Activated CD4-positive, alpha-beta T cell treated with anti-CD3 and anti-CD28 coated beads, Interleukin-2, amount 10 ng/mL, durations not matched to agents 24 days and 14 days (primary cell): Measurements from ENCODE around the gene ETNK2. TPM values are rescaled to one million over a fixed set of nuclear protein-coding genes. Genes with fewer than 3 reads are reported as not detected.
"Not testable (repeated sequence)": the region's sequence is repeated elsewhere in the genome, so short reads cannot be mapped to it uniquely, and the experiment has no call there.

Experiments used
- DNase-seq: peaks from one replicate; pipeline ENCODE4 v3.0.0; 2022
- H3K27ac Mint-ChIP-seq: one replicate; pipeline ENCODE4 v1.8.0; 2022; ENCODE audit warnings: mild to moderate bottlenecking, mixed read lengths
- H3K27me3 Mint-ChIP-seq: one replicate; pipeline ENCODE4 v1.8.0; 2022; ENCODE audit warnings: mixed read lengths
- H3K36me3 Mint-ChIP-seq: one replicate; pipeline ENCODE4 v1.8.0; 2022; ENCODE audit warnings: low read depth, mild to moderate bottlenecking, mixed read lengths
- H3K4me1 Mint-ChIP-seq: one replicate; pipeline ENCODE4 v1.8.0; 2021; ENCODE audit warnings: mixed read lengths
- H3K4me3 Mint-ChIP-seq: one replicate; pipeline ENCODE4 v1.8.0; 2022; ENCODE audit warnings: mild to moderate bottlenecking, moderate library complexity, mixed read lengths
- H3K9me3 Mint-ChIP-seq: one replicate; pipeline ENCODE4 v1.8.0; 2021; ENCODE audit warnings: mixed read lengths
- intact Hi-C: fragments of 100-400 bp; cut with micrococcal nuclease; formaldehyde crosslinking; loops from one replicate; pipeline ENCODE4 v1.15.1; 2023
- total RNA-seq: library from RNA; stranded (reverse); gene quantifications from 2 replicates; pipeline ENCODE4 v1.2.3, GENCODE V29; 2022

Gene ETNK2
- total RNA-seq, 1 donor from 2014 or later: not detected

DNA sequence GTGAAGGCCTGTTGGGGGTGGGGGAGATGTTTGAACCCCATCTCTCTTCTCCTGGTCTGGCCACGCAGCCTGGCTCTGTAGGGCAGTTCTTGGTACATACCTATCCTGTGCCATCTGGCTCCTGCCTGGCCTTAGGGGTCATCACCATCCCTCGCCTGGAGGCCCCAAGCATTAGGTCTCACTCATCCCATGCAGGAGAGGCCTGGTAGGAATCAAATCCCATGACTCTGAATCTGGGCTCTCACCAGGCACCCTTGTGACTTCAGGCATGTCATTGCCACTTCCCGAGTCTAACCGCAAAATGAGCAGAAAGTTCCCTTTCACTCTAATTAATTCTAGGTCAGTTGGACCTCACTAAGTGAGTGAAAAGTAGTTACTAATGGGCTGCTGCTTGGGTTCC lies 37.2 kb downstream of the ETNK2 start:
- no peaks in the 10 kb centered on the region for H3K27me3 Mint-ChIP-seq
- no peaks in the 10 kb centered on the region for H3K4me1 Mint-ChIP-seq
- intact Hi-C loops: no loop called here
- no peak for DNase-seq
- no peak overlapping the region for H3K4me3 Mint-ChIP-seq
- no peaks in the 10 kb centered on the region for H3K9me3 Mint-ChIP-seq
- no peak overlapping the region for H3K27ac Mint-ChIP-seq
- no peaks in the 10 kb centered on the region for H3K36me3 Mint-ChIP-seq

DNA sequence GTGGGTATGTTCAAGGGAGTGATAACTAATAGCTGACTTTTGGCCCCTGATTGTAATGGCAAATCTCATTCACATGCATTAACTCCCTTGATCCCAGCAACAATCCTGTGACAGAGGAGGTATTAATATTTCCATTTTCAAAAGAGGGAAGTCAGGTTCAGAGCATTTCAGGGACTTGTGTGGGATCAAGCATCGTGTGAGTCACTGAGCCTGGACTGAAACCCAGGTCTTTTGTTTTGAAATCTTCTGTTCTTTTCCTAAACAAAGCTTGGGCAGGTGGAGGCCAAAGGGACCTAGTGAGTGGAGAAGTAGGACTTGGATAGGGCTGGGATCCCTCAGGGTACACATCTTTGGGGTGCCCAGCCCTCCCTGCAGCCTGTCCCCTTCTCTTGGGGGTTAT lies 37.9 kb downstream of the ETNK2 start:
- H3K9me3 Mint-ChIP-seq: no peaks in the 10 kb centered on the region
- no peaks in the 10 kb centered on the region for H3K36me3 Mint-ChIP-seq
- no peak for DNase-seq
- H3K4me3 Mint-ChIP-seq: no peak overlapping the region
- no peak overlapping the region for H3K27ac Mint-ChIP-seq
- H3K27me3 Mint-ChIP-seq: peaks cover 2% of the 10 kb centered on the region
- no peaks in the 10 kb centered on the region for H3K4me1 Mint-ChIP-seq
- intact Hi-C loops: no loop called here

DNA sequence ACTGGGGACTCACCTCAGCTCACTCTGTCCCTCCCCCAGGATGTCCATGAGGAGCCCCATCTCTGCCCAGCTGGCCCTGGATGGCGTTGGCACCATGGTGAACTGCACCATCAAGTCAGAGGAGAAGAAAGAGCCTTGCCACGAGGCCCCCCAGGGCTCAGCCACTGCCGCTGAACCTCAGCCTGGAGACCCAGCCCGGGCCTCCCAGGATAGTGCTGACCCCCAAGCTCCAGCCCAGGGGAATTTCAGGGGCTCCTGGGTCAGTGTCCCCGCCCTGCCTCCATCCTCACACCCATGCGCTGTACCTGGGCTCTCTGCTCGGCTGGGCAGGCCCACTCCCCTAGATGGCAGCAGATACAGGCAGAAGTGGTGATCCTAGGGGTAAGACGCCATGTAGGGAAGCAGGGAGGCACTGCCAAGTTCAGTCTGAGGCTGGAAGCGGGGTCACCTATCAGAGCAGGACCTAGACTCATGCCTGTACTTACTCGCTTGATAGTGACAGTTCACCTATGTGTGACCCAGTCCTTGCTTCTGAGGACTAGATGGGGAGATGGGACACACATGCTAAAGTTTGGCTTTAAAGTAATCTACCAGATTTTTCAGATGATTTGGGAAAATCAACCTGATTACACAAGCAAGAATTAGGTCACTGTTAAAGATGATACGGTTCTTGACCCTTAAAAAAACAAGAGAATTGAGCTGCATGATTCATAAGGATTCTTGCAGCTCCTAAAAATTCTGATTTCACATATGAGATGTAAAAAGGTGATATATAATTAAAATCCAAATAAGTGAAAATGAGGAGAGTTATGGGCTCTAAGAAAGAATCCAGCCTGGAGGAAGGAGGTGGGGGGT lies 38.7 kb downstream of the ETNK2 start:
- DNase-seq: no peak
- no peak overlapping the region for H3K27ac Mint-ChIP-seq
- H3K4me1 Mint-ChIP-seq: no peaks in the 10 kb centered on the region
- H3K36me3 Mint-ChIP-seq: no peaks in the 10 kb centered on the region
- H3K27me3 Mint-ChIP-seq: peaks cover 2% of the 10 kb centered on the region
- H3K4me3 Mint-ChIP-seq: no peak overlapping the region
- intact Hi-C loops: no loop called here
- H3K9me3 Mint-ChIP-seq: no peaks in the 10 kb centered on the region

DNA sequence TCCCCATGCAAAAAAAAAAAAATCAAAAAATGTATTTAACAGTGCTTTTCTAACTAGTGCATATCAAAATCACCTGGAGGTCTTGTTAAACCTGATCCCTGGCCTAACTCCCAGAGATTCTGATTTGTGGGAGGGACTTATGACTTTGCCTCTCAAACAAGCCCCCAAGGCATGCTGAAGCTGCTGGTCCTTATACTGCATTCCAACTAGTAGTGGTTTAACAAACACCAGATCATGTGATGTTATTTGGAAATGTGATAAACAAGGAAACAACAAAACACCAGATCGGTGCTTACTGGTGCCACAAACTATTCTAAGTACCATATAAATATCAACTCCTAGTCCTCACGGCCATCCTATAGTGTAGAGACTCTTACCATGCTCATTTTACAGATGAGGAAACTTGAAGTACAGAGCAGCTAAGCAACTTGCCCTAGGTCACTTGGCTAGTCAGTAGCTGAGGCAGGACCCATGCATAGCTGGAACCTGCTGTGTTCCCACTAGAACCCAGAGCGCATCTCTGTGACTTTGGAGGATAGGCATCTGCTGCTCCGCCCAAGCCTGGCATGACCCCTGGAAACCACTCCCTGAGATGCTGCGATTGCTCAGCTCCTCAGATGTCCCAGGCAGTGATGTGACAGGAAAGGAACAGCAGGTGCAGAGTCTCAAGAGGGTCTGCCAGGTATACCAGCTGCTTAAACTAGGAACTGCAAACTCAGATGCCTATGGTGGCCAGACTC lies 40.8 kb downstream of the ETNK2 start:
- no peaks in the 10 kb centered on the region for H3K36me3 Mint-ChIP-seq
- no peaks in the 10 kb centered on the region for H3K4me1 Mint-ChIP-seq
- no peak overlapping the region for H3K27ac Mint-ChIP-seq
- DNase-seq: no peak
- peaks cover 2% of the 10 kb centered on the region for H3K27me3 Mint-ChIP-seq
- no peaks in the 10 kb centered on the region for H3K9me3 Mint-ChIP-seq
- intact Hi-C loops: no loop called here
- no peak overlapping the region for H3K4me3 Mint-ChIP-seq

DNA sequence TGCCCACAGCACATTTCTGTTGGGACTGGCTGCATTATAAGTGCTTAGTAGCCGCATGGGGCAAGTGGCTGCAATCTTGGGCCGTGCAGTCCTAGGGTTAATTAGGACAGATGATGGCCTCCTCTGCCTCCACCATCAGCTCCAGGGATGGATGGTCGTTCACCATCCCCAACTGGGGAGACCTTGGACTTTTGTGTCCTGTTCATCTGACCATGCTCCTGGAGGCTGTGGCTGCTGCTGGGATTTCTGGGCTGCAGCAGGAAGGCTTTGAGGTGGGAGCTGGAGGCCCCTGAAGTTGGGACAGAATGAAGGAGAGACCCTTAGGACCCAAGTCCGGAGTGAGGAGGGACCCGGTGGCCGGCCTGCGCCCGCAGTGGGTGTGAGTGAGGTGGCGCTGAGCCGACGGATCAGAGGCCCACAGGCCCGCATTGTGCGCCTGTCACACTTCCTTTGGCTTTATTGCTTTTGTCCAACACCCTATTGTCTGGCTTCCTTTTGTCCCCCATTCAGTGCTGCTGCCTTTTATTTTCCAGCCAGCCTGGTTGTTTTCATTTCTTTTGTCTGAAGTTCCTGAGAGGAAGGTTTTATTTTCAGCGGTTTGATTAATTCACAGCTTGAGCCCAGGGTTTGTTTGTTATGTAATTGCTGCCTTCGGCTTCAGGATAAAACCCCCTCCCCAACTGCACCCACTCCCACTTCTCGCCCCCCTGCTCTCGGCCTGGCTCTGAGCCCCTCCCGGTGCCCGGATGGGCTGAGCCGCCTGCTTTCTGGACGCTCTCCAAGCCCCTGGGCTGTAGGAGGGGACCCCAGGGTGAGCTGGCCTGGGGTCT lies 43.3 kb downstream of the ETNK2 start:
- Mint-ChIP-seq H3K4me1 (peaks cover 7% of the 10 kb centered on the region), H3K9me3 (no peaks in the 10 kb centered on the region), H3K4me3 (no peak overlapping the region), H3K27ac (no peak overlapping the region), H3K36me3 (no peaks in the 10 kb centered on the region), H3K27me3 (peaks cover 2% of the 10 kb centered on the region)
- no peak for DNase-seq
- intact Hi-C loops: no loop called here

DNA sequence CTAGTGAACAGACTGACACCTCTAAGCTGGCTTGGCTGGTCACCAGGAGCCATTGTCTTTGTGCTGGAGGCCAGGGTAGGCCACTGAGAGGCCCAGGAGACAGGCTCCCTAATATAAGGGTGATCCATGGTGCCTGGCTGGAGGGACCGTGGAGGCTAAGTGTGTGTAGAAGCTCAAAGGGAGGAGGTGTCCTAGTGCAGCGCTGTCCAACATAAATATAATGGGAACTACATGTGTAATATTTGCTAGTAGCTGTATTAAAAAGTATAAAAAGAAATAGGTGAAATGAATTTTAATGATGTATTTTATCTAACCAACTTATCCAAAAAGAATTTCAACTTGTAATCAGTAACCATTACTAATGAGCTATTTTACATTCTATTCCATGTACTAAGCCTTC lies 44.0 kb downstream of the ETNK2 start:
- H3K36me3 Mint-ChIP-seq: no peaks in the 10 kb centered on the region
- intact Hi-C loops: no loop called here
- no peaks in the 10 kb centered on the region for H3K9me3 Mint-ChIP-seq
- H3K27me3 Mint-ChIP-seq: peaks cover 2% of the 10 kb centered on the region
- no peak overlapping the region for H3K4me3 Mint-ChIP-seq
- no peak overlapping the region for H3K27ac Mint-ChIP-seq
- peaks cover 12% of the 10 kb centered on the region for H3K4me1 Mint-ChIP-seq
- no peak for DNase-seq

DNA sequence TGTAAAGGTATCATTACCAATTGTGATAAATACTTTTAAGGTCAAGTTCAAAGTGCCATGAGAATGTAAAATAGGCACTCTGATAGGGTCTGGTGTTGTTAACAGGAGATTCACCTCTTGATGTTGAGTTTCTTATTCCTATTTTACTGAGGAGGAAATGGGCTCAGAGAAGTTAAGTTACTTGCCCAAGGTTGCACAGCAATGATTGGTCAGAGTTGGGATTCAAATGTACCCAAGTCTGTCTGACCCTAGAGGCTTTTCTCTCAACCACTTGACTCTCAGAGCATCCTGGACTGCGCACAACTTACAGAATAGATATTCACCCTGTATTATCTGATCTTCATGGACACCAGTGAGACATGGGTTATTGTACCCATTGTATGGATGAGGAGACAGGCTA lies 45.0 kb downstream of the ETNK2 start:
- DNase-seq: no peak
- intact Hi-C loops: no loop called here
- Mint-ChIP-seq H3K27ac (no peak overlapping the region), H3K4me1 (peaks cover 19% of the 10 kb centered on the region), H3K4me3 (no peak overlapping the region), H3K36me3 (no peaks in the 10 kb centered on the region), H3K27me3 (peaks cover 2% of the 10 kb centered on the region), H3K9me3 (no peaks in the 10 kb centered on the region)

DNA sequence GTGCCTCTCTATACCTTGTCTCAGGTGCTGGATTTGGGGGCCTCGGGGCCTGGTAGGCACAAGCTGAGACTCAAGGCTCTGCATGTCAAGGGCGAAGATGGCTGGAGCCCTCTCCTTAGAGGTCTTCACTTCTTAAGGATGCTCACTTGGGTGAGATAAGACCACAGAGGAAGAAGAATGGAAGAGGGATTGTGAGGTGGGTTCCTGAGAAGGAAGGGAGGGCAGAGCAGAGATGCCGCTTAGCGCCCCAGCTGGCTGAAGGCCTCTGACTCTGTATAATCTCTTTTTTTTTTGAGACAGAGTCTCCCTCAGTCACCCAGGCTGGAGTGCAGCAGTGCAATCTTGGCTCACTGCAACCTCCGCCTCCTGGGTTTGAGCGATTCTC lies 46.7 kb downstream of the ETNK2 start:
- Mint-ChIP-seq H3K36me3 (no peaks in the 10 kb centered on the region), H3K27me3 (peaks cover 3% of the 10 kb centered on the region), H3K9me3 (no peaks in the 10 kb centered on the region), H3K4me3 (peak overlapping the region; percentile 9), H3K4me1 (peaks cover 19% of the 10 kb centered on the region), H3K27ac (peak overlapping the region; percentile 23)
- DNase-seq: no peak
- intact Hi-C loops: no loop called here

DNA sequence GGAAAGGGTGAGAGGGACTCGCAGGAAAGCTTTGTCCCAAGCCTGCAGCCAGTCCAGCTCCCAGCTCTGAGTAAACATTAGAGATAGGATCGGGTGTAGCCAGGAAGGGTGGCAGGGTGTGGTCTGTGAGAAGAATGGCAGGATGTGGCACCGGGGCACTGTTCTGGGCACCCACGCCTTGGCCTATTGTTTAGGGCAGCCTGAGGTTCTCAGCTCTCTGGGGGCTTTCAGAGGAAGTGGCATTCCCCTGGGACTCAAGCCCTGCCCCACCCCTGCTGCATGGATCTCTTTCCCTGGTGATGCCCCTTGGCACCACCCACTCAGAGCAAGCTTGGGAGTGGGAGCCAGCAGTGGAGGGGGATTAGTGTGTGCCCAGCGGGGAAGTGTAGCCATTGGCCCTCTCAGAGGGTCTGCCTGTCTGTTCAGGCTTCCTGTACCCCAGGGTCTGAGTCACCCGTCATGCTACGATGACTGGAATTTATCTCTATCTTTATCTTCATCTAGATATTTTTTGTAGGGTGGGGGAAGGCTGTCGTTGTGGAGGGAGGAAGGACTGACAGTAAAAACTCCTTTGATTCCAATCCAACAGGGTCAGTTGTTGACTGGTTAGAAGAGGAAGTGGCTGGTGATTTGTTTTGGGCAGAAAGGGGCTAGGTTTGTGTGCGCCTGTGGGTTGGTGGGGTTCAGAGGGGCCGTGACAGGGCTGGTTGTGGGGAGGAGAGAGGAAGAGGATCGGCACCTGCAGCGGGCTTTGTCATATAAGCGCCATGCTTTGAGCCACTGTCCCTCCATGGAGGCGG lies 47.3 kb downstream of the ETNK2 start:
- intact Hi-C loops: no loop called here
- peak overlapping the region; percentile 9 for H3K4me3 Mint-ChIP-seq

DNA sequence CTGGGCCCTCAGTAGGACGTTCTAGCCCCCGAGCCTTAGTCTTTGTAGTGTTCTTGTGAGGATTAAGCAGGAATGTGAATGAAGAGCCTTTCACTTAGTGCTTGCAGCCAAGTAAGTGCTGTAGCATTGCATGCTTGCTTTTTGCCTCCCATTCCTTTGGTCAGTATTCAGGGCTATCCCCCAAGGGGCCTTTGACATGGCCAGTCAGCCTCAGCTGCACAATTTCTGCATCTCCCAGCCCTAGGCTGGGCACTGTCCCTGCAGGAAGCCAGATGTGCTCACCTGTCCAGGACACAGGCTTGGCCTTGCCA lies 48.5 kb downstream of the ETNK2 start:
- H3K27ac Mint-ChIP-seq: no peak overlapping the region
- H3K36me3 Mint-ChIP-seq: no peaks in the 10 kb centered on the region
- intact Hi-C loops: no loop called here
- DNase-seq: no peak
- no peak overlapping the region for H3K4me3 Mint-ChIP-seq
- H3K4me1 Mint-ChIP-seq: peaks cover 19% of the 10 kb centered on the region
- no peaks in the 10 kb centered on the region for H3K9me3 Mint-ChIP-seq
- H3K27me3 Mint-ChIP-seq: peaks cover 2% of the 10 kb centered on the region

More for the DNA sequence above, 47.3 kb downstream of the ETNK2 start:
- Mint-ChIP-seq H3K36me3 (no peaks in the 10 kb centered on the region), H3K9me3 (no peaks in the 10 kb centered on the region), H3K4me1 (peaks cover 19% of the 10 kb centered on the region), H3K27me3 (peaks cover 3% of the 10 kb centered on the region), H3K27ac (peak overlapping the region; percentile 23)
- DNase-seq: no peak

DNA sequence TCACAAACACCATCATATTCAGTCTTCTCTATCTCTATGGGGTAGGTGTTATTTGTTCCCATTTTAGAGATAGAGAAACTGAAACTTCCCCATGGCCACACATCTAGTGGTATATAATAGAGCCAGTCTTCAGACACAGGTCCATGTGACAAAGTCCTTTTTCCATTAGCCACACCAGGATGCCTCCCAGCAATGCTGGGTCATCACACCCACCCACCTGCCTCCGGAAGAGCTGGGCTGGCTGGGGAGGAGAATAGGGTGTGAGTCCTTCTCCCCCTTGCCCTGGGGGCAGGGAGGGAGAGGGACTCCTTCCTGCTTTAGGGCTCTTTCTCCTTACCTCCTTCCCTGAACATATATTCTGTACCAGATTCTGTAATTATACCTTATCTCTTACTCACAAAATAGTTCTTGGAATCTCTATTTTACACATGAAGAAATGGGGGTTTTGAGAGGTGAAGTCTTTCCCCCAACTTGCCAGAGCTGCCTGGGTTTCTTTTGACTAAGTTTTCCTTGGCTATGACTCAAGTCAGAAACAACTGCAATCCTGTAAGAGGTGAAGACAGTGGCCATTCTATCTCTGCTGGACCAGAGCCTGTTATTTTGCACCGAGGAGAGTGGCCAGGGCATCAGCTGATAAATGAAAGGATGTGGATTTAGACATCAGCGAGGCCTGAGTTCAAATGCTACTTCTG lies 49.0 kb downstream of the ETNK2 start:
- H3K4me1 Mint-ChIP-seq: peaks cover 19% of the 10 kb centered on the region
- intact Hi-C loops: no loop called here
- H3K9me3 Mint-ChIP-seq: no peaks in the 10 kb centered on the region
- peaks cover 2% of the 10 kb centered on the region for H3K27me3 Mint-ChIP-seq
- DNase-seq: no peak
- H3K36me3 Mint-ChIP-seq: no peaks in the 10 kb centered on the region
- H3K27ac Mint-ChIP-seq: no peak overlapping the region
- no peak overlapping the region for H3K4me3 Mint-ChIP-seq

DNA sequence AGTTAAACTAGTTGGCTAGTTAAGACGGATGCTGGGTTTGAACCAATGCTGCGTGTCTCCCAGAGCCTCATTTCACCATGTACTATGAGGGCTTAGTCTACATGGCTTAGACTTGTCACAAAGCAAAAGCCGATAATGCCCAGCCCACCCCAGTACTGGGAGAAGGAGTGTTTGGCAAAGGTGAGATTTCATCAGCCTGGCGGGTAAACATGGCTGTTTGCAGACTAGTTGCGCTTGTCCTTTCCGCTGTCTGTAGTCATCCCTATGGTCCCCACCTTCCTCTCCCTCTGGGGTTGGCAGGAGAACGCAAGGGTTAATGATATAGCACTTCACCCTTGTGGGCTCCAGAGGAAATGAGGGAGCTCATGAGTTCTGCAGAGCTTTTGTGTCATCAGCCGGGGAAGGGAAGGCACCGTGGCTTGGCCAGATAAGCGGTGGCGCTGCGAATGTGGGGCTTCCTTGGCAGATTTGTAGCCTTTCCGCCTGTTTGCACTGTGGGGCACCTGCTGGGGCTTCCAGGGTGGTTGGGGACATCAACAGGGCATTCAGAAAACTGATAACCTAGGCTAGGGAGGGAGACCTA lies 49.7 kb downstream of the ETNK2 start:
- Mint-ChIP-seq H3K4me3 (peak overlapping the region; percentile 24), H3K4me1 (peaks cover 19% of the 10 kb centered on the region), H3K27ac (peak overlapping the region; percentile 21), H3K36me3 (no peaks in the 10 kb centered on the region), H3K9me3 (no peaks in the 10 kb centered on the region), H3K27me3 (peaks cover 2% of the 10 kb centered on the region)
- no peak for DNase-seq
- intact Hi-C loops: no loop called here

DNA sequence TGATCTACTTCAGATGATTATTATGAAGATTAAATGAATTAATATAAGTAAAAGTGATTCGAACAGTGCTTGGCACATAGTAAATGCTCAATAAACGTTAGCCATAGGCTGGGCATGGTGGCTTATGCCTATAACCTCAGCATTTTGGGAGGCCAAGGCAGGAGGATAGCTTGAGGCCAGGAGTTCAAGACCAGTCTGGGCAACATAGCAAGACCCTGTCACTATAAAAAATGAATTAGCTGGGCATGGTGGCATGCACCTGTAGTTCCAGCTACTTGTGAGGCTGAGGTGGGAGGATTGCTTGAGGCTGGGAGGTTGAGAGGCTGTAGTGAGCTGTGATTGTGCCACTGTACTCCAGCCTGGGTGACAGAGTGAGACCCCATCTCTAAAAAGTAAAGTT lies 52.1 kb downstream of the ETNK2 start:
- H3K4me3 Mint-ChIP-seq, H3K36me3 Mint-ChIP-seq, H3K27me3 Mint-ChIP-seq, intact Hi-C loops, H3K27ac Mint-ChIP-seq, DNase-seq, H3K9me3 Mint-ChIP-seq: not testable (repeated sequence)
- peaks cover 16% of the 10 kb centered on the region for H3K4me1 Mint-ChIP-seq
